Islet precursor cell (in vitro differentiated cells): ENCODE measurements around the gene SLC30A2.

Experiments
- DNase-seq: peaks from one replicate; pipeline ENCODE4 v3.0.0-alpha.2; 2018

Gene SLC30A2

GRCh38 chr1:26038477-26038876 is 7.4 kb downstream of the SLC30A2 start:
- DNase-seq = no peak

- no peak for DNase-seq
Measured at GRCh38 chr1:26037904-26038303, 8.0 kb downstream of the SLC30A2 start.

GRCh38 chr1:26036756-26037281 is 9.1 kb downstream of the SLC30A2 start:
- no peak for DNase-seq

- peak; percentile 91 for DNase-seq
Measured at GRCh38 chr1:26035959-26036755, 9.8 kb downstream of the SLC30A2 start.

GRCh38 chr1:26035203-26035958 is 10.5 kb downstream of the SLC30A2 start:
- DNase-seq = peak; percentile 97

GRCh38 chr1:26034504-26035202 is 11.3 kb downstream of the SLC30A2 start:
- DNase-seq = no peak

GRCh38 chr1:26032656-26033357 is 13.1 kb downstream of the SLC30A2 start:
- DNase-seq = no peak

- DNase-seq = no peak
Measured at GRCh38 chr1:26031611-26032220, 14.2 kb downstream of the SLC30A2 start.

- no peak for DNase-seq
Measured at GRCh38 chr1:26031196-26031595, 14.7 kb downstream of the SLC30A2 start.

- DNase-seq = no peak
Measured at GRCh38 chr1:26029864-26030481, 15.9 kb downstream of the SLC30A2 start.

GRCh38 chr1:26029054-26029863 is 16.7 kb downstream of the SLC30A2 start:
- no peak for DNase-seq

GRCh38 chr1:26028490-26028980 is 17.4 kb downstream of the SLC30A2 start:
- peak; percentile 91 for DNase-seq

- no peak for DNase-seq
Measured at GRCh38 chr1:26027716-26028489, 18.0 kb downstream of the SLC30A2 start.

GRCh38 chr1:26025517-26025916 is 20.4 kb downstream of the SLC30A2 start:
- DNase-seq = no peak

- no peak for DNase-seq
Measured at GRCh38 chr1:26025060-26025459, 20.9 kb downstream of the SLC30A2 start.

GRCh38 chr1:26023826-26024225 is 22.1 kb downstream of the SLC30A2 start:
- DNase-seq = no peak

- DNase-seq = no peak
Measured at GRCh38 chr1:26023009-26023408, 22.9 kb downstream of the SLC30A2 start.

- no peak for DNase-seq
Measured at GRCh38 chr1:26022404-26022779, 23.5 kb downstream of the SLC30A2 start.

GRCh38 chr1:26021647-26022403 is 24.1 kb downstream of the SLC30A2 start, which contains the start of gene EXTL1:
Gene EXTL1, plus strand, starts transcription at chr1:26021775. Its CDS starts 872 bp downstream, at chr1:26022647.
- DNase-seq = peak; percentile 86
